SK-N-SH treated with all-trans-retinoic acid at 6 μM for 48 hours (cell line): ENCODE results near the gene MMS19.

Experiments used
- ESRRG ChIP-seq: fragments of 250-450 bp; sonication (Bioruptor Pico); IDR thresholded peaks from 2 replicates; pipeline ENCODE4 v1.6.1; 2021; ENCODE audit warnings: mild to moderate bottlenecking
- PPARA ChIP-seq: fragments of 250-450 bp; sonication (Bioruptor Pico); IDR thresholded peaks from 2 replicates; pipeline ENCODE4 v1.5.0; 2020; ENCODE audit warnings: mild to moderate bottlenecking, borderline replicate concordance
- SNAI2 ChIP-seq: fragments of 250-450 bp; sonication (Bioruptor Pico); IDR thresholded peaks from 2 replicates; pipeline ENCODE4 v1.5.0; 2020; ENCODE audit warnings: mild to moderate bottlenecking, moderate library complexity
- ZFP3 ChIP-seq: fragments of 250-450 bp; sonication (Bioruptor Pico); IDR thresholded peaks from 2 replicates; pipeline ENCODE4 v1.5.0; 2020; ENCODE audit warnings: mild to moderate bottlenecking, moderate library complexity
- ZFP30 ChIP-seq: fragments of 450-650 bp; formaldehyde crosslinking; IDR thresholded peaks from 2 replicates; pipeline ENCODE4 v1.5.0; 2022; ENCODE audit warnings: mild to moderate bottlenecking, moderate library complexity

GRCh38 chr10:97434055-97434454 is 64.2 kb downstream of the MMS19 start:
- TF ChIP-seq PPARA (CRISPR knock-in tag) (no peak), ZFP3 (CRISPR knock-in tag) (no peak), SNAI2 (no peak), ZFP30 (no peak), ESRRG (CRISPR knock-in tag) (no peak)
